ENCODE measurements around the gene LOX.

DNA sequence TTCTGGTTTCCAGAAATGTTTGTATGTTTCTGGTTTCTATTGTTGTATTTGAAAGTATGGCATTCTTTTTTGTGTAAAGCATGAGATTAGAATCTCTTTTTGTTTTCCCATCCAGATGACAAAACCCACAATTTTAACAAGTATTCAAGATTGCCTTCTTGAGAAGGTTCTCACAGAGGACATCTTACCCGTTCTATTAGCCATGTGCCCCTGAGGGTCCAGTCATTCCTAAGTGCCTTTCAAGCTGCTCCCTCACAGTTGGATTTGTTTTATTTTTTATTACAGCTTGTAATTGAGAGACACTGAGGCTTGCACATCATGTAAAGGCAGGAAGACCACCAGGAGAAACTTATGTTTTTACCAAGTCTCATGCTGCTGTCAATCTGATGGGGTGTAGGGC lies 19.3 kb upstream of the LOX start:
- TF ChIP-seq, protein P1, sequence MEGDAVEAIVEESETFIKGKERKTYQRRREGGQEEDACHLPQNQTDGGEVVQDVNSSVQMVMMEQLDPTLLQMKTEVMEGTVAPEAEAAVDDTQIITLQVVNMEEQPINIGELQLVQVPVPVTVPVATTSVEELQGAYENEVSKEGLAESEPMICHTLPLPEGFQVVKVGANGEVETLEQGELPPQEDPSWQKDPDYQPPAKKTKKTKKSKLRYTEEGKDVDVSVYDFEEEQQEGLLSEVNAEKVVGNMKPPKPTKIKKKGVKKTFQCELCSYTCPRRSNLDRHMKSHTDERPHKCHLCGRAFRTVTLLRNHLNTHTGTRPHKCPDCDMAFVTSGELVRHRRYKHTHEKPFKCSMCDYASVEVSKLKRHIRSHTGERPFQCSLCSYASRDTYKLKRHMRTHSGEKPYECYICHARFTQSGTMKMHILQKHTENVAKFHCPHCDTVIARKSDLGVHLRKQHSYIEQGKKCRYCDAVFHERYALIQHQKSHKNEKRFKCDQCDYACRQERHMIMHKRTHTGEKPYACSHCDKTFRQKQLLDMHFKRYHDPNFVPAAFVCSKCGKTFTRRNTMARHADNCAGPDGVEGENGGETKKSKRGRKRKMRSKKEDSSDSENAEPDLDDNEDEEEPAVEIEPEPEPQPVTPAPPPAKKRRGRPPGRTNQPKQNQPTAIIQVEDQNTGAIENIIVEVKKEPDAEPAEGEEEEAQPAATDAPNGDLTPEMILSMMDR (IDR thresholded peaks at IDR 0.05; ENCODE audit: insufficient read depth, low read depth, low read length) = no peak
- TF ChIP-seq EZH2 (IDR thresholded peaks at IDR 0.05; ENCODE audit: insufficient read depth, low read length) = no peak

Measured in astrocyte (in vitro differentiated cells and primary cell).